Activated CD4-positive, alpha-beta T cell treated with anti-CD3 and anti-CD28 coated beads, Interleukin-2, Interleukin-4, amounts not matched to agents 100 ng/mL and 50 ng/mL, durations not matched to agents 16 hours and 8 hours (primary cell): Measurements from ENCODE around the gene PARD3.

Experiments used
- DNase-seq: peaks from one replicate; pipeline ENCODE4 v3.0.0-alpha.2; 2020; ENCODE audit warnings: low spot score

PARD3 gene

DNA sequence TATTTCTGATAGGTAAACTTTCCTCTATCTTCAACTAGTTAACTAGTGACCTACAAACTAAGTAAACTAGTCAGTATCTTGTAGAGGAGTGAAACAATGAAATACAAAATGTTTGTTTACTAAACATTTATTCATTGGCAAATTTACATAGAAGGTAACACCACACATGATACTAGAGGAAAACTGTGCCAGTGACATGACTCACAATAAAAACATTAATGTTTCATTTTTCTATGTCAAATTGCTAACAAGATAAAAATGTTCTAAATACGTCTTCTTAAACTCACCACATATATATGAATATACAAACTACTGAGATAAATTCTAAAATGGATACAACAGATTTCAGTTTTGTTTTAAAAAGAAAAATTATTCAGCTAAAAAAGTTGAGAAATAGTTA lies 471.3 kb downstream of the PARD3 start:
- no peak for DNase-seq

DNA sequence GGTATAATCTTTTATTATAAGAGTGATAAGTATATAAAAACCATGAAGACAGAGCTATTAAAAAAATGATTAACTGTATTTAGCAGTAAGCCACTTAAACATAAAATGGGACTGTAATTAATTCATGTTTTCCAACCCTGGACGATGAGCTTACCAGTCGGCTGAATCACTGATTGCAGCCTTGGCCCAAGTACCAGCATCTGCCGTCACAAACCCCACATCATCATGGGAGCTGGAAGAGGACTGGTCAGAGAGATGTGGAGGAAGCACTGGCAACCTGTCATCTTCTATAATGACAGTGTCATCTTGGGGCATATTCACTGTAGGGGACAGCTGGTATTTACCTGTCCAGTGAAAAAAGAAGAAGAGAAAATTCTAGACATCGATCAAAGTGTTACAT lies 473.6 kb downstream of the PARD3 start:
- DNase-seq = no peak

DNA sequence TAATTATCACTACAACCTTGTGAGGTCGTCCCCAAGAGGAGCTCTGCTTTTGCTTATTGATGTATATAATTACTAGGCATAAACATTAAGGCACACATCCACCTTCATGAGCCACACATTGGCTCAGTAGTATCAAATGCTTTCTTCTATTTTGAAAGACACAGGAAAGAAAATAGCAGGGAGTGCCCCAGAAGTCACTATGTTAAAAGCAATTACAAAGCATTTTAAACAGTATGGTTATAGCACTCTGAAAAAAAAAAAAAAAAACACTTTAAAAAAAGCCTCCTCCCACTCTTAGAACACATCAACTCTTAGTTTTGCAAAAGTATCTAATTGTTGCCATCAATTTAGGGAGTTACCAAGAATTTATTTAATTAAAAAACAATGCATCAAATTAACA lies 474.2 kb downstream of the PARD3 start:
- no peak for DNase-seq

DNA sequence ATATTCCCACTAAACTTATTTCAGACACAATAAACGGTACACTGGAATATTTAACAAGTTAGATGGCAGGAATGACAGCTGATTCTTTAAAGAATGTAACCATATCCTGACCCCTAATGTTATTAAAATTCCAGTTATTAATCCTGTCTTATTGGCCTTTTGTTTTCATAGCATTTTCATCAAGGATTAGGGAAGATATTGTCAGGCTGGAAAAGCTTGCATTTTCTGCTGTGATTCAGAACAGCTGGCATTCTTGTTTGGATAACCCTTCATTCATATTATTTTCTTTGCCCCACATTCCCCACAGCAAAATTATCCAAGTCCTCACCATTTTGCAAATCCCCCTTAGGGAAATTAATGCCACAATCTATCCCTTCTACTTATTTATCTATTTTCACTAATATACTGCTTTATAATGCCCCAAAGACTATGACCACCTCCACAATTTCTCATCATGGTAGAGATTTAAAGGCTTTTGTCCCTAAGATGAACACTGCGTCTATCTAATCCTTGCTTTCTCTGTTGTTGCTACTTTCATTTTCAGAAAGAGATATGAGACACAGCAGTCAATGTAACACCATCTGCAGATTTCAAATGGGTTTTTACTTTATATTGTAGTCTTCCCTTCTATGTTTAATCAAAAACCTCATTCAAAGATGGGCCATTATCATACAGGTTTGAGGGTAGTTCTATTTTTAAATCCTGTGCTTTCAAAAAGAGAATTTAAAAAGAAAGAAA lies 475.1 kb downstream of the PARD3 start:
- no peak for DNase-seq

DNA sequence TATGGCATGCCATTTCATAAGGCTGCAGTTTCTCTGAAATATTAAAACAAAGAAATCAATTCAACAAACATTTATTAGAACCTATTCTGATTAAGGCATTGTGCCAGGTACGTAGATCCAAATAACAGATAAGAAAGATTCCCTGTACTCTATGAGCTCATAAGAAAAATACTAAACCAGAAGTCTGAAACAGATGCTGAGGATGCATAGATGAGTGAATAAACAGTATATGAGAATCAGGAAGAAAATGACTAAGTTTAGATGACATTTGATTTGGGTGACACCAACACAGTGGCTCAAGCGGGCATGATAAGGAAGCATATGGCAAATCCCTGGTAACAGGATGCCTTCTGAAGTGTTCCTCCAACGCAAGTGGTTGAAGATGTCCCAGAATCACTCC lies 477.2 kb downstream of the PARD3 start:
- no peak for DNase-seq

DNA sequence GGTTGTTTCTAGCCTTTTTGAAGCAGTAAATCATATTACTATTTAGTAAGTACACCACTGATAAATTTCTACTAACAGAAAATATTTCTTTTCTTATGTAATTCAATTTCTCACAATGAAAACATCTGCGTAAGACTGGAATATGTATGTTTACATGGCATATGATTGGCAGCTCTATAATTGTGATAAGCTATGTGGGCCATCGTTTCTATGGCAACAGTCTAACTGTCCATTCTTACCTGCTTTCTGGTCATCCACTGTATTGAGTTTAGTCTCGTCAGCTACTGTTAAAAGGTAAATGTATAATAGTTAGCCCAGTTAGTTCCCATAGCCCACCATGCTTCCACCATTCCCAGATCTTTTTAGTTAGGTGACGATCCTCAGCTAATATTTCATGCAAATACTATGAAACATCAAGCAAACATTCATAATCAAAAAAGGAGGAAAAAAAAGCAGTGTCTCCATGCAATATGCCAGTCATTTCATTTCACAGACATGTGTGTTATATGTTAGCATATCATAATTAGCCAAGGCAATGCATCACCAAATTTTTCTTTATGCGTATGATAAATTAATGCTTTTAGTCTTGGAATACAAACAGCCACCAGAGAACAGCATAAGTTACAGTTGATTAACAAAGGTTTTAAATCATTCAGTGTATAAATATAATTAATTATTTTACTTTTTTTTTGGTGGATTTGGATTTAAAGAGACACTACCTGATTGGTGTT lies 479.0 kb downstream of the PARD3 start:
- DNase-seq = no peak

DNA sequence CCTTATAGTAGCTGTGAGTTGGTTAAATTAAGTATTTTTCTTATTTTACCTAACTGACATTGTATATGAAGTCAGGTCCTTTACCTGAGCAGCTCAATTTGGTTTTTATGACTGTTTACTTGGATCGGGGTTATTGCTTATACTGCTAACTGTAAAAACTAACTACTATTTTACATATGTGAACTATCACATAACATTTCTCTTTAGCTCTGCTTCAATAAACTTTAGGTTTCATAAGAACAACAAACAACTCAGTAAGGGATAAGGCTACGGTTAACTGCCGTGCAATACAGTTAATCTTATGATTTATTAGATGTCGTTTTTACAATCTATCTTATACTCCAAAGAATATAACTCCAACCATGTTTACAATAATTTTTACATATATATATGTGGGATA lies 480.2 kb downstream of the PARD3 start:
- DNase-seq = no peak

DNA sequence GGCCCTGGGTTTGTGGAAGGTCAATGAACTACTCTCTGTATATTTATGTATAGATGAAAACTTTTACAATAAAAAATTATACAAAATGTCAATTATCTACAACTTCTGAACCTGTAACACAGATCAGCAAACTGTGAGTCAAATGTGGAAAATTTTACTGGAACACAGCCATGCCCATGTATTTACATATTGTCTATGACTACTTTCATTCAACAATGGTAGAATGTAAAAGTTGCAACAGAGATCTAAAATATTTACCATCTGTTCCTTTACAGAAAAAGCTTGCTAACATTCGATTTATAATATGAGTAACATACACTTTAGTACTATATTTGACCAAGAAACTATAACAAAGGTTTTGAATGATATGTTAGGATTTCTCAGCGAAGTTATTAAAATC lies 481.6 kb downstream of the PARD3 start:
- DNase-seq = no peak

DNA sequence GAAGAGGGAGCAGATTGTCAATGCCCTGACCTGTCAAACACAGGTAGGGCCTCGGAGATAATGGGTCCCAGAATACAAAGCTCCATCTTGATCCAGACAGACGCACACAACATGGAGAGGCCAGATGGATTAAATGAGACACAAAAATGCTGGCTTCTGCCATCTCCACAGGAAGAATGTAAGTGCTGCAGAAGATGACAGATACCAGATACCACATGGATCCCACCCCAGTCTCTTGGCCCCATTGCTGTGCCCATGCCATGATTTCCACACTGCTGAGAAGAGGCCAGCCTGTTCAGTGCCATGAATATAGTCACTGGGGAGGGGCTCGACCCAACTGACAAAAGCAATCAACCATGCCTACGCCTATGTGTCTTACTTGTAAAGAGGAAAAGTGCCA lies 487.9 kb downstream of the PARD3 start:
- no peak for DNase-seq

DNA sequence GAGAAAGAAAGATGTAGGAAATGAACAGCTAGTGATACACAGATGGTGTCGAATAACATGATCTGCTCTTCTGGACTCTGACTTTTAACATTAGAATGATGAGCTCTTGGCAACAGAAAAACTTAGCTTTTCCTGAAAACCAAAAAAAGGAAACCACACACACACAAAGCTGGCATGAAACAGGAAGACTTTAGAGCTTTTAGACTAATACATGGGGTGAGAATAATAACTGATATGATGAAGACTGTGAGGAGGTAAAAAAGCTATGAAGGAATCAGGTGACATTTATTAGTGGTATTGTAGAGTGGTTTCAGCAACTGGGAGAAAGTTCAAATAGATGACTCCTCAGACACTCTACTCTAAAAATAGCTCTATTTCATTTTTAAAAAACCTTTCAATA lies 491.9 kb downstream of the PARD3 start:
- no peak for DNase-seq

DNA sequence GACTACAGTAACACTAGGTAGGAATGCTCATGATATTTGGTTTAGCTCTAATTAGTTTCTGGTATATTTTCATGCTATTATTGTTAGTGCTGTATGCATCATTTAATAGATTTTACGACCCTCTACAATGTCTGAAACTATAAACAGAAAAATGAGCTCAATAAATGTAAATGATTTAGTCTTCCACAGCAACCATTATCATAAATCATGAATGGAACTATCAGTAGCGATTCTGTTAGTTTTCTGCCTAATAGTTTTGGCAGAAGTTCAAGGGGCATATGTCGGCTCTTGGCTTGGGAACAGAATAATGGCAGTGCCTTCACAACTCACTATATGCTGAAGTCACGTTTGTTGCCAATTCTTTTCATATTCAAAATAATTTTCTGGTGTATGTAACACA lies 494.8 kb downstream of the PARD3 start:
- no peak for DNase-seq

DNA sequence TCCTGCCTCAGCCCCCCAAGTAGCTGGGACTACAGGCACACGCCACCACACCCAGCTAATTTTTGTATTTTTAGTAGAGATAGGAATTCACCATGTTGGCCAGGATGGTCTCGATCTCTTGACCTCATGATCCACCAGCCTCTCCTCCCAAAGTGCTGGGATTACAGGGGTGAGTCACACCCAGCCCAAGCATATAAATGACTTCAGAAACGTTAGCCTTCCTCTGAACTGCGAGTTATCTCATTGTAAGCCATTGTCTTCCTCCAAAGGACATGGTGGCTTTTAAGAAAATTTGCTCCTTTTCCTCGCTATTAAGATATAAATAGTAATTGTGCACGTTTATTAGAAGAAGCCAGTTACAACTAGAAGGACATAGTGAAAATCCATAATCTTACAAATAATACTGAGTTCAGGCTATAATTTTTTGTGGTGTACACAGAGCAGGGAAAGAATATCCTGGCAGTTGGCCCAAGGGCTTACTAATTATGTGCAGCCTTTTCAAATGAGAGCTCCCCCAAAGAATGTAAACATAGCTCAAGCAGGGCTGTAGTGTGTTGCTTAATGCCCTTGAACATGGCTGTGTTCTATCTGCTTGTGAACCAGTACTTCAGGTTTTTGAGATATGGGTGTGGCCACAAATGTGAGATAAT lies 495.8 kb downstream of the PARD3 start:
- no peak for DNase-seq

DNA sequence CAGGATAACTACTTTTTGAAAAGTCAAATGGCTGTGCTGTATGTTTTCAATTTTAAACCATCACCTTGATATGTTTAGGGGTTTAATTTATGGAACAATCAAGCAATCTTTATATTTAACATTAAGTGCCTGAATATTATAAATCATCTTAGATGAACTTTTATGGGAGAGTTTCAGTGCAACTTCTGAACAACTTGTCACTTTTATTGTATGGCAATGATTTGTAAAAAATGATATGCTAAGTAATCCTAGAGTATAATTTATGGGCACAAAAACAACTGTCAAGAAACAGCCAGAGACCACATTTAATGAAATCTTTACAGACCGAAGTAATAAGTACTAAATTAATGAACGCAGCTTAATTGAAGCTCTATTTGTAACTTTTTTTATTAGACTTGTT lies 498.9 kb downstream of the PARD3 start:
- DNase-seq = no peak

DNA sequence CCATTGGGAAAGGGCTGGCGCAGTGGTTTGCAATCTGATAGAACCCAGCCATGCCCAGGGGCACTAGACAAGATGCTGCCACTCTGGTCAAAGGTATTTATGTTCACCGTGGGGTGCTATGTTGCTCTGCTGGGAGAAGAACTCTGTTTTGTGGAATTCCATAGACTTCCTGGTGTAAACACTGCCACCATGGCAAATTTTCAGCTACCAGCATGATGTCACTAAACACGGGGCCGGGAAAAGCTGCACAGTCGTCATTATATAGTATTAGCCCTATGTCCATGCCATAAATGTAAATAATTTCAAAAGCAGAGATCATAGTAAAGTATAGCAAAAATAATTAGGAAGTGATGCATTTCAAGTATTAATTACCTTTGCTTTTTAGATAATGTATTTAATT lies 500.6 kb downstream of the PARD3 start:
- DNase-seq = no peak

DNA sequence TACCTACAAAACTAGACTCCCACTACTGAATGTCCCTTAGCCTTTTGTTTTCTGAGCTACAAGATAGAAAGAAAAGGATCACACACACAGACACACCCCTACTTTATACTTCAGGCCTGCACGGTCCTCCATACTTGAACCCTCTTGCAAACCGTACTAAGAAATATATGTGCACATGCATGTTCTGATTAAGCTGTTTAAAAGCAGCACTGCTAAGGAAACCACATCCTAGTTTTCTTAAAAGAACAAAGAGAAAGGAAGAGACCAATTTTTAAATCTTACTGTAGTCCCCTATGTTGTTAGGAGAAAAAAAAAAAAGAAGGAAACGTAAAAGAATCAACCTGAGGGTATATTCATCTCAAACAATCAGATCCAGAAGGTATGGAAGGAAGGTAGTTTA lies 501.2 kb downstream of the PARD3 start:
- DNase-seq = no peak

DNA sequence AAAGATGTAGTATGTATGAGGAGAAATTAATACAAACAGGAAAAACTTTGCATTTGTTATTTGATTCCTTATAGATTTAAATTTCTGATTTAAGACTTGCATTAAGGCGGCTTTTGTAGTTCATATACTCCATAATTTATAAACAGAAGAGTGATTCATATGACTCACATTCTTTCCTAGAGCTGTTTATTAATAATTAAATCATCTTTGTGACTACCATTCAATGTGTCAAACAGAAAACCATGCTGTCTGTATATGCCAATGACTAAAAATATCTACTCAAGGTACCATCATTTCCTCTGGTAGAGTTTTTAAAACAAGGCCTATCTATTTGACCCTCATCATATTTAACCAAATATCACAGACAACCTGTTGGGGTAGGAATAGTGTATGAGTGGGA lies 501.7 kb downstream of the PARD3 start:
- DNase-seq = no peak

DNA sequence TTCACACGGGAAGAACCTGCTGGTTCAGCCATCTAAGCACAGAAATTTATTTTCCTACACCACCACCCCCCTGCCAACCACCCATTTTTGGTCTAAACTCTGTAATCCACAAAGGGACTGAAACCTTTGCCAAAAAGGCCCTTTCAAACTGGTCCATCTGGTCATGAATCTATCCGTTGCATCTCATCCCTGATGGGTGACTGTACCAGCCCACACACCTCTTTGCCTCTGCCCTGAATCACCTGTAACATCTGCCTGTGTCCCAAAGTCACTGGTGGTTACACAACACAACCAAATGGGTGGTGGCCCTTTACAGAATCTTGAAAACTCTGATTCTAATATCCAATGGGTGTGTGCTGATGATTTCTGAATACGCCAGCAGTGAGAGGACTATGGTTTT lies 503.4 kb downstream of the PARD3 start:
- no peak for DNase-seq

DNA sequence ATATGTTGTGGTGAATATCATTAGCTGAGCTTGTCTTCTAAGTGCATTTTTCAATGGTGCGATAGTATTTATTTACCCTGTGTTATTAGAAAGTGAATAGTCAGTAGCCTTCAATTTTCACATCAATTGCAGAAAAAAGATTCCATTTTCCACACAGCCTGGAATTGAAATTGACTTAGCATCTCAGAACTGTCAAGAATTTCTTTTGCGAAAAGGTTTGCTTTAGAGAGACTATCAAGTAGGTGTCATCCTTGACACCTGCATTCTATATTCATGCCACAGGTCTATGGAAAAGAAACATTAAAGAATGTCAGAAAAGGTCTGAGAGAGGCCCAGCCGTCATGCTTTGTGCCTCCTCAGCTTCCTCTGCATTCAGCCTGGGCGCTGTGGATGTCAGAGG lies 504.9 kb downstream of the PARD3 start:
- DNase-seq = no peak

DNA sequence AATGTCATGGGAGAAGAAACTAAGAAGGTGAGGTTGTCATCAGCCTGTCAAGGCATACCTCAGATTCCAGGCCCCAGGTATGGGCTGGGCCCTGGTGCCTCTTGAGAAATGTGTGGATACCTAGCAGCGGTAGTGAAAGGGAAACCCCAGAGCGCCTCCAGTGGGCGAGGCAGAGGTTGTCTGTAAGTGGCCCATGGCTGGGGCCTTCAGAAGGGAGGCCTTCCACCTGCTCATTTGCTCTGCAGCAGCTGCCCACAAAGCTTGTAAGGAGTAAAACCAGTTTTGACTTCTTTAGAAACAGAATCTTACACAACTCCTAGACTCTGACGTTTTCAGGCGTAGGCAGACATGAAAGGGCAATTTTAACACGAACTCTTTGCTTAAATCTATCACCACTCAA lies 509.9 kb downstream of the PARD3 start:
- no peak for DNase-seq

DNA sequence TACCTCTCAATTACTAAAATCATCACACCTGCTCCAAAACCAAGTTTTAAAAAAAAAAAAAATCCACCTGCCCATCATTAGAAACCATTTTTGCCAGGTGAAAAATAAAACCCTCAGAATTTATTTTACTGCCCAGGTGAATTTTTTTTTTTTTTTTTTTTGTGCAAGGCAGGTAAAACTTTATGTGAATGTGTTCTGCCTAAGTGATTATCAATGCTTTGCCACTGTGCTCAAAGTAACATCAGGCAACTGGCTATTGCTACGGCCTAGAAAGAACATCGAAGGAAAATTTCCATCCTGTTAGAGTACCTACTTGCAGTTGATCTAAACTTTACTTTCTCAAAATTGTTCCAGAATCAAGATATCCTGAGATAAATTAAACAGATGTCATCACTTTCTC lies 512.1 kb downstream of the PARD3 start:
- no peak for DNase-seq

DNA sequence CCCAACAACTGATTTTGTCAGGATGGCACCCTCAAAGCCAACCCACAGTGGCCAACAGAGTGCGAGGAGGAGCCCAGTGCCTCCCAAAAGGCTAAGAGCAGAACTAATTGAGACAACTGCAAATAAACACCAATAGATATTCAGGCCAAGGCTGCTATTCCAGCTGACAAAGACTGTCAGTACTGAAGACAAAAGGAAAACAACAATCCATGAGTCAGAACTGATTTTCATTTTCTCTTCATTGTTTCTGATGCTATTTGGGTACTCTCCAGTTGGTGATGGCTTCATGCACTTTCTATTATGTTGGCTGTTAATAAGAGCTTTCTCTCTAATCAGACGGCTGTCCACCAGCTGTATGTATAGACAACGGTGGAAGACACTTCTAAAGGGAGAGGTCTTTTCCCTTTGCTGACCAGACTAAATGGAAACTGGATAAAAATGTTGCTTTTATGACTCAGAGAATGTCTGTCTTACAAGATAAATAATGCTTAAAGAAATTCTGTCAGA lies 515.9 kb downstream of the PARD3 start:
- DNase-seq = no peak

DNA sequence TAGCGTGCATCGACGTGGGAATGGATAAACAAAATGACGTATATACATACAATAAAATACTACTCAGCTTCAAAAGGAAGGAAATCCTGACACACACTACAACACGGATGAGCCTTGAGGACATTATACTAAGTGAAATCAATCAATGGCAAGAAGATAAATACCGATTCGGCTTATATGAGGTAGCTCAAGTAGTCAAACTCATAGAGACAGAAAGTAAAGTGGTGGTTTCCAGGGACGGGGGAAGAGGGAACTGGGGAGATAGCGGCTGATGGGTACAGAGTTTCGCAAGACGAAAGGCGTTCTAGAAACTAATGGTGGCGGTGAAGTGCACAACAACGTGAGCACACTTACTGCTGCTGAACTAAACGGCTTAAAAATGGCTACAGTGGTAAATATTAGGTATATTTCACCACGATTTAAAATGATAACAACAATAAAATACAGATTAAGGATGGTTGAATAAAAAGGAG lies 516.7 kb downstream of the PARD3 start:
- no peak for DNase-seq
